ENCODE measurements around the gene FRYL.
"Not testable (repeated sequence)": the region's sequence is repeated elsewhere in the genome, so short reads cannot be mapped to it uniquely, and the experiment has no call there.

Gene FRYL

GRCh38 chr4:48720459-48720858 lies 59.6 kb downstream of the FRYL start:
- no peak for DNase-seq (ENCODE audit: low spot score)
- Histone ChIP-seq H3K27ac (ENCODE audit: poor library complexity, severe bottlenecking) (no peak overlapping the region), H3K9me3 (ENCODE audit: severe bottlenecking) (no peaks in the 10 kb centered on the region), H3K27me3 (ENCODE audit: insufficient read depth, poor library complexity, severe bottlenecking) (no peaks in the 10 kb centered on the region), H3K4me1 (ENCODE audit: insufficient read depth, poor library complexity, severe bottlenecking) (peaks cover under 1% of the 10 kb centered on the region), H3K36me3 (ENCODE audit: low read depth) (no peaks in the 10 kb centered on the region), H3K4me3 (ENCODE audit: severe bottlenecking) (no peak overlapping the region)
- TF ChIP-seq CTCF (IDR thresholded peaks at IDR 0.05; ENCODE audit: poor library complexity, severe bottlenecking), result no peak
- ATAC-seq (ENCODE audit: low read depth), result no peak

GRCh38 chr4:48718818-48719465 lies 61.1 kb downstream of the FRYL start:
- no peak for DNase-seq (ENCODE audit: low spot score)
- H3K4me3 ChIP-seq (ENCODE audit: severe bottlenecking), result no peak overlapping the region
- no peaks in the 10 kb centered on the region for H3K9me3 ChIP-seq (ENCODE audit: severe bottlenecking)
- H3K27ac ChIP-seq (ENCODE audit: poor library complexity, severe bottlenecking), result no peak overlapping the region
- no peak for ATAC-seq (ENCODE audit: low read depth)
- H3K4me1 ChIP-seq (ENCODE audit: insufficient read depth, poor library complexity, severe bottlenecking), result no peaks in the 10 kb centered on the region
- no peak for TF ChIP-seq CTCF (IDR thresholded peaks at IDR 0.05; ENCODE audit: poor library complexity, severe bottlenecking)
- no peaks in the 10 kb centered on the region for H3K36me3 ChIP-seq (ENCODE audit: low read depth)
- no peaks in the 10 kb centered on the region for H3K27me3 ChIP-seq (ENCODE audit: insufficient read depth, poor library complexity, severe bottlenecking)

GRCh38 chr4:48716285-48716684 lies 63.8 kb downstream of the FRYL start:
- not testable (repeated sequence) for H3K36me3 ChIP-seq (ENCODE audit: low read depth); H3K27ac ChIP-seq (ENCODE audit: poor library complexity, severe bottlenecking); H3K27me3 ChIP-seq (ENCODE audit: insufficient read depth, poor library complexity, severe bottlenecking); H3K4me1 ChIP-seq (ENCODE audit: insufficient read depth, poor library complexity, severe bottlenecking); DNase-seq (ENCODE audit: low spot score); H3K9me3 ChIP-seq (ENCODE audit: severe bottlenecking); ATAC-seq (ENCODE audit: low read depth); H3K4me3 ChIP-seq (ENCODE audit: severe bottlenecking)

GRCh38 chr4:48710446-48711209 lies 69.5 kb downstream of the FRYL start:
- Histone ChIP-seq H3K27ac (ENCODE audit: poor library complexity, severe bottlenecking) (peak overlapping the region; percentile 41), H3K9me3 (ENCODE audit: severe bottlenecking) (no peaks in the 10 kb centered on the region), H3K36me3 (ENCODE audit: low read depth) (peaks cover 24% of the 10 kb centered on the region), H3K4me1 (ENCODE audit: insufficient read depth, poor library complexity, severe bottlenecking) (no peaks in the 10 kb centered on the region), H3K4me3 (ENCODE audit: severe bottlenecking) (no peak overlapping the region), H3K27me3 (ENCODE audit: insufficient read depth, poor library complexity, severe bottlenecking) (no peaks in the 10 kb centered on the region)
- DNase-seq (ENCODE audit: low spot score) (no peak), ATAC-seq (ENCODE audit: low read depth) (peak; percentile 55; the same call in 1 of the 3 replicates)
- TF ChIP-seq CTCF (IDR thresholded peaks at IDR 0.05; ENCODE audit: poor library complexity, severe bottlenecking), result no peak

GRCh38 chr4:48709901-48710300 lies 70.2 kb downstream of the FRYL start:
- no peak for ATAC-seq (ENCODE audit: low read depth)

More at GRCh38 chr4:48709901-48710300, 70.2 kb downstream of the FRYL start:
- no peak for TF ChIP-seq CTCF (IDR thresholded peaks at IDR 0.05; ENCODE audit: poor library complexity, severe bottlenecking)
- no peak overlapping the region for H3K4me3 ChIP-seq (ENCODE audit: severe bottlenecking)
- no peaks in the 10 kb centered on the region for H3K9me3 ChIP-seq (ENCODE audit: severe bottlenecking)
- DNase-seq (ENCODE audit: low spot score), result no peak
- peak overlapping the region; percentile 41 for H3K27ac ChIP-seq (ENCODE audit: poor library complexity, severe bottlenecking)
- no peaks in the 10 kb centered on the region for H3K27me3 ChIP-seq (ENCODE audit: insufficient read depth, poor library complexity, severe bottlenecking)
- H3K4me1 ChIP-seq (ENCODE audit: insufficient read depth, poor library complexity, severe bottlenecking), result no peaks in the 10 kb centered on the region
- H3K36me3 ChIP-seq (ENCODE audit: low read depth), result peaks cover 24% of the 10 kb centered on the region

Data from RWPE2 (cell line).